Measurements from ENCODE around the gene CLSTN2. TPM values are rescaled to one million over a fixed set of nuclear protein-coding genes. Genes with fewer than 3 reads are reported as not detected.

Gene CLSTN2
- total RNA-seq, 1 donor: 7.3 TPM

GRCh38 chr3:140398387-140398786, 463.4 kb downstream of the CLSTN2 start:
- H3K4me3 ChIP-seq (ENCODE audit: low read depth, low read length): no peak overlapping the region
- DNase-seq (ENCODE audit: low read depth): no peak
- no peak for TF ChIP-seq CTCF (IDR thresholded peaks at IDR 0.05; ENCODE audit: insufficient read depth, low read depth, low read length)

- H3K4me3 ChIP-seq (ENCODE audit: low read depth, low read length): no peak overlapping the region
- DNase-seq (ENCODE audit: low read depth): no peak
- no peak for TF ChIP-seq CTCF (IDR thresholded peaks at IDR 0.05; ENCODE audit: insufficient read depth, low read depth, low read length)
These were observed 464.9 kb downstream of the CLSTN2 start for GRCh38 chr3:140399871-140400270.

- no peak for DNase-seq (ENCODE audit: low read depth)
- H3K4me3 ChIP-seq (ENCODE audit: low read depth, low read length): no peak overlapping the region
- no peak for TF ChIP-seq CTCF (IDR thresholded peaks at IDR 0.05; ENCODE audit: insufficient read depth, low read depth, low read length)
These were observed 468.1 kb downstream of the CLSTN2 start for GRCh38 chr3:140403079-140403478.

- no peak overlapping the region for H3K4me3 ChIP-seq (ENCODE audit: low read depth, low read length)
- DNase-seq (ENCODE audit: low read depth): no peak
- no peak for TF ChIP-seq CTCF (IDR thresholded peaks at IDR 0.05; ENCODE audit: insufficient read depth, low read depth, low read length)
These were observed 468.6 kb downstream of the CLSTN2 start for GRCh38 chr3:140403608-140404007.

GRCh38 chr3:140406655-140407054, 471.7 kb downstream of the CLSTN2 start:
- TF ChIP-seq CTCF (IDR thresholded peaks at IDR 0.05; ENCODE audit: insufficient read depth, low read depth, low read length): no peak
- no peak overlapping the region for H3K4me3 ChIP-seq (ENCODE audit: low read depth, low read length)
- no peak for DNase-seq (ENCODE audit: low read depth)

- H3K4me3 ChIP-seq (ENCODE audit: low read depth, low read length): no peak overlapping the region
- TF ChIP-seq CTCF (IDR thresholded peaks at IDR 0.05; ENCODE audit: insufficient read depth, low read depth, low read length): no peak
- no peak for DNase-seq (ENCODE audit: low read depth)
These were observed 473.3 kb downstream of the CLSTN2 start for GRCh38 chr3:140408252-140408651.

GRCh38 chr3:140416666-140417065, 481.7 kb downstream of the CLSTN2 start:
- no peak for DNase-seq (ENCODE audit: low read depth)
- no peak overlapping the region for H3K4me3 ChIP-seq (ENCODE audit: low read depth, low read length)
- no peak for TF ChIP-seq CTCF (IDR thresholded peaks at IDR 0.05; ENCODE audit: insufficient read depth, low read depth, low read length)

All from fibroblast of villous mesenchyme (primary cell).